A549 (cell line): Measurements from ENCODE around the gene SPDYE6. TPM values are rescaled to one million over a fixed set of nuclear protein-coding genes. Genes with fewer than 3 reads are reported as not detected.
A peak's percentile ranks its signal among the peaks of the same experiment; 100 is the strongest.

Source experiments
- ATAC-seq, 2 experiments: fragments of 200-7000 bp in 1 of 2; fragments of >200 bp in 1 of 2; cut with Nextera tagmentation in 1 of 2; cut with Tn5 transposase in 1 of 2; 3 replicates each; pipeline versions ENCODE4 v1.8.0 to v1.9.1; 2018 to 2020; ENCODE audit warnings: mild to moderate bottlenecking in 1 of 2, moderate library complexity in 1 of 2
- CTCF ChIA-PET: fragments of 300-600 bp; sonication (Branson Sonifier 250); formaldehyde crosslinking; extraction: SDS; loops from one replicate; lab custom pipeline; 2021; ENCODE audit warnings: antibody characterized with exemption, inconsistent platforms; lab: Yijun Ruan, JAX
- POLR2A ChIA-PET: fragments of 350-600 bp; formaldehyde crosslinking; extraction: SDS; loops from one replicate; lab custom pipeline; 2021; ENCODE audit warnings: antibody characterized with exemption, inconsistent platforms; lab: Yijun Ruan, JAX
- DNase-seq, 2 experiments: peaks; one replicate each; pipeline versions ENCODE4 v3.0.0 to v3.0.0-alpha.2; 2011 to 2016; ENCODE audit warnings: low read depth in 1 of 2, low spot score in 1 of 2
- FAIRE-seq: peaks from 2 replicates; lab custom pipeline; 2011; peaks lifted over from hg19 to GRCh38; lab: Jason Lieb, UNC
- H3K27ac ChIP-seq, 2 experiments: fragments of >200 bp; sonication (Bioruptor Twin); formaldehyde crosslinking; 3 replicates each; pipeline ENCODE4 v1.5.1; 2016 to 2017
- H3K4me1 ChIP-seq: fragments of >200 bp; sonication (Bioruptor Twin); formaldehyde crosslinking; 3 replicates; pipeline ENCODE4 v1.6.1; 2016
- H3K4me2 ChIP-seq: fragments of >200 bp; sonication (Bioruptor Twin); formaldehyde crosslinking; 3 replicates; pipeline ENCODE4 v1.6.1; 2016
- H3K4me3 ChIP-seq: fragments of >200 bp; sonication (Bioruptor Twin); formaldehyde crosslinking; 3 replicates; pipeline ENCODE4 v1.5.1; 2016
- H3K9me3 ChIP-seq: fragments of >200 bp; sonication (Bioruptor Twin); formaldehyde crosslinking; 3 replicates; pipeline ENCODE4 v1.6.1; 2016
- CEBPB ChIP-seq, 2 experiments: fragments of >200 bp in 1 of 2; sonication (Bioruptor Twin) in 1 of 2; formaldehyde crosslinking in 1 of 2; IDR thresholded peaks; 2 replicates each; pipeline ENCODE4 v1.6.1; 2012 to 2016
- CHD2 ChIP-seq: fragments of 150-350 bp; IDR thresholded peaks from 2 replicates; pipeline ENCODE4 v1.6.1; 2014; ENCODE audit warnings: low read length; ENCODE audit not compliant: partially characterized antibody
- ESRRA ChIP-seq: fragments of 150-350 bp; IDR thresholded peaks from 2 replicates; pipeline ENCODE4 v1.6.1; 2014; ENCODE audit warnings: mild to moderate bottlenecking, low read length, borderline replicate concordance
- FOSL2 ChIP-seq, 2 experiments: fragments of 450-650 bp in 1 of 2; fragments of >200 bp in 1 of 2; sonication (Bioruptor Twin) in 1 of 2; formaldehyde crosslinking; IDR thresholded peaks; 2 replicates each; pipeline versions ENCODE4 v1.5.0 to v1.6.1; 2016 to 2020; ENCODE audit warnings: mild to moderate bottlenecking in 1 of 2, moderate library complexity in 1 of 2
- HOXA7 ChIP-seq: fragments of 250-450 bp; sonication (Bioruptor Pico); IDR thresholded peaks from 2 replicates; pipeline ENCODE4 v1.5.0; 2020; ENCODE audit warnings: mild to moderate bottlenecking, moderate library complexity
- JUN ChIP-seq, 2 experiments: fragments of >200 bp; sonication (Bioruptor Twin); formaldehyde crosslinking; IDR thresholded peaks; 2 replicates in 1 of 2; 3 replicates in 1 of 2; pipeline ENCODE4 v1.6.1; 2016 to 2017
- JUNB ChIP-seq: fragments of >200 bp; sonication (Bioruptor Twin); formaldehyde crosslinking; IDR thresholded peaks from 2 replicates; pipeline ENCODE4 v1.6.1; 2016
- MAFK ChIP-seq: fragments of 450-650 bp; IDR thresholded peaks from 2 replicates; pipeline ENCODE4 v1.6.1; 2014; ENCODE audit not compliant: partially characterized antibody
- MAZ ChIP-seq: fragments of 150-350 bp; IDR thresholded peaks from 2 replicates; pipeline ENCODE4 v1.6.1; 2014; ENCODE audit warnings: antibody characterized with exemption, low read depth, low read length, borderline replicate concordance
- NPAS2 ChIP-seq: fragments of 250-450 bp; sonication (Bioruptor Pico); IDR thresholded peaks from 2 replicates; pipeline ENCODE4 v1.8.0; 2022; ENCODE audit warnings: mild to moderate bottlenecking, moderate library complexity, borderline replicate concordance
- NR3C1 ChIP-seq: fragments of >200 bp; sonication (Bioruptor Twin); formaldehyde crosslinking; IDR thresholded peaks from 3 replicates; pipeline ENCODE4 v1.6.1; 2017
- POLR2A ChIP-seq: IDR thresholded peaks from 2 replicates; pipeline ENCODE4 v1.6.1; 2012; ENCODE audit warnings: mild to moderate bottlenecking, low read length
- POLR2AphosphoS2 ChIP-seq: conservative IDR thresholded peaks from 2 replicates; pipeline ENCODE4 v1.6.1; 2012; ENCODE audit warnings: low read length, improper control_type of control experiment, inconsistent platforms
- SREBF2 ChIP-seq: fragments of 450-650 bp; IDR thresholded peaks from 2 replicates; pipeline ENCODE4 v1.6.1; 2014; ENCODE audit warnings: mild to moderate bottlenecking, moderate library complexity
- TFCP2L1 ChIP-seq: fragments of 250-450 bp; sonication (Bioruptor Pico); IDR thresholded peaks from 2 replicates; pipeline ENCODE4 v1.5.0; 2021; ENCODE audit warnings: mild to moderate bottlenecking
- TP53 ChIP-seq: fragments of 250-450 bp; sonication (Bioruptor Pico); IDR thresholded peaks from 2 replicates; pipeline ENCODE4 v1.5.0; 2021; ENCODE audit warnings: mild to moderate bottlenecking, moderate library complexity
- ZC3H11A ChIP-seq: fragments of 450-650 bp; IDR thresholded peaks from 2 replicates; pipeline ENCODE4 v1.6.1; 2014; ENCODE audit warnings: antibody characterized with exemption, mild to moderate bottlenecking
- ZFP36 ChIP-seq: fragments of 450-650 bp; IDR thresholded peaks from 2 replicates; pipeline ENCODE4 v1.6.1; 2014; ENCODE audit warnings: borderline replicate concordance; ENCODE audit not compliant: partially characterized antibody
- ZNF302 ChIP-seq: fragments of 250-450 bp; sonication (Bioruptor Pico); IDR thresholded peaks from 2 replicates; pipeline ENCODE4 v1.9.0; 2021; ENCODE audit warnings: inconsistent platforms, mild to moderate bottlenecking, moderate library complexity
- ZSCAN20 ChIP-seq: fragments of 250-450 bp; sonication (Bioruptor Pico); IDR thresholded peaks from 2 replicates; pipeline ENCODE4 v1.8.0; 2022; ENCODE audit warnings: mild to moderate bottlenecking, moderate library complexity
- WGBS: methylation state at CpG from one replicate; pipeline ENCODE4 v1.1.6; 2017; ENCODE audit errors: missing lambda C conversion rate; 5-methylcytosine and 5-hydroxymethylcytosine counted together
- polyA plus RNA-seq, 4 experiments: library from polyadenylated mRNA; depleted of rRNA in 3 of 4; stranded (reverse); fragments of >200 nt; fragmentation: RNase III in 1 of 4; extraction: RNeasy Plus Mini Kit Qiagen cat#74134 plus additional on column Dnase treatment in 1 of 4; gene quantifications; 2 replicates in 3 of 4; 3 replicates in 1 of 4; pipeline ENCODE4 v1.2.3, GENCODE V29; 2011 to 2017
- TF ChIP-seq, protein P1 (sequence below): IDR thresholded peaks from 2 replicates; pipeline ENCODE4 v1.6.1; 2012; ENCODE audit warnings: low read depth, borderline replicate concordance
- TF ChIP-seq, protein P2 (sequence below): fragments of >200 bp; sonication (Bioruptor Twin); formaldehyde crosslinking; IDR thresholded peaks from 3 replicates; pipeline ENCODE4 v1.5.1; 2016
- TF ChIP-seq, protein P3 (sequence below): fragments of 250-450 bp; sonication (Bioruptor Pico); IDR thresholded peaks from 2 replicates; pipeline ENCODE4 v1.5.0; 2020; ENCODE audit warnings: low read depth, mild to moderate bottlenecking, moderate library complexity
- TF ChIP-seq, protein P4 (sequence below): fragments of 200-600 bp; sonication (generic); IDR thresholded peaks from 2 replicates; pipeline ENCODE4 v1.6.1; 2016; ENCODE audit warnings: antibody characterized with exemption, mild to moderate bottlenecking, moderate library complexity

Gene SPDYE6
- polyA plus RNA-seq, 2 of the 4 experiments (the other 2 are of a cell fraction): not detected

DNA sequence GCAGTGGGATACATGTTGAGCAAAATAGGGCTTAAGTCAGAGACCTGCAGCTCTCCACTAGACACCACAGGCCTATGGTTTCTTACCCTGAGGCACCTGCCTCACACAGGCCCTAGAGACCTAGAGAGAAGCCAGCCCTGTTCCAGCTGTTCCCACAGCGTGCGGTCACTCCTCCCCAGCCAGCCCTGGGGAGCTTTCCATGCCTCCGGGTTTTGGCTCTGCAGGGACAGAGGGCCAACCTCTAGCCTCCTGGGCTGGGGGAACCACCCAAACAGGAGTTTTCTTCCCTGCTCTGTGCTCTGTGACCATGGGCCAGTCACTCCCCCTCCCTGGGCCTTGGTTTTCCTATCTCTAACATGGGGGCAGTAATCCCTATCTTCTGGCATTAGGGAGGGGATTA is 36.6 kb downstream of the SPDYE6 start:
- DNase-seq (no peak), ATAC-seq (no peak), FAIRE-seq (no peak)
- 83% methylated on average over 2 of the region's 3 CpGs for WGBS
- H3K27ac ChIP-seq: no peak overlapping the region
- ChIA-PET CTCF (interaction anchor here (1.2 kb wide), 1 partner anchor 13 kb away, joined by 4 read pairs; no protein-coding TSS in a partner anchor), POLR2A (no interaction called here)
- TF ChIP-seq FOSL2 (IDR thresholded peaks at IDR 0.05): no peak
- TF ChIP-seq FOSL2 (CRISPR knock-in tag; IDR thresholded peaks at IDR 0.05): no peak
- no peak for TF ChIP-seq ESRRA
- no peak for TF ChIP-seq POLR2AphosphoS2
- no peak for TF ChIP-seq POLR2A
- TF ChIP-seq MAZ: no peak
- no peak for TF ChIP-seq JUN (IDR thresholded peaks at IDR 0.05)
- no peak for TF ChIP-seq JUNB
- TF ChIP-seq TP53 (CRISPR knock-in tag): no peak
- TF ChIP-seq, protein P1, sequence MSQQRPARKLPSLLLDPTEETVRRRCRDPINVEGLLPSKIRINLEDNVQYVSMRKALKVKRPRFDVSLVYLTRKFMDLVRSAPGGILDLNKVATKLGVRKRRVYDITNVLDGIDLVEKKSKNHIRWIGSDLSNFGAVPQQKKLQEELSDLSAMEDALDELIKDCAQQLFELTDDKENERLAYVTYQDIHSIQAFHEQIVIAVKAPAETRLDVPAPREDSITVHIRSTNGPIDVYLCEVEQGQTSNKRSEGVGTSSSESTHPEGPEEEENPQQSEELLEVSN: no peak
- no peak for TF ChIP-seq ZSCAN20 (CRISPR knock-in tag)
- no peak overlapping the region for H3K4me2 ChIP-seq
- H3K9me3 ChIP-seq: no peaks in the 10 kb centered on the region
- H3K4me3 ChIP-seq: no peak overlapping the region
- no peaks in the 10 kb centered on the region for H3K4me1 ChIP-seq

DNA sequence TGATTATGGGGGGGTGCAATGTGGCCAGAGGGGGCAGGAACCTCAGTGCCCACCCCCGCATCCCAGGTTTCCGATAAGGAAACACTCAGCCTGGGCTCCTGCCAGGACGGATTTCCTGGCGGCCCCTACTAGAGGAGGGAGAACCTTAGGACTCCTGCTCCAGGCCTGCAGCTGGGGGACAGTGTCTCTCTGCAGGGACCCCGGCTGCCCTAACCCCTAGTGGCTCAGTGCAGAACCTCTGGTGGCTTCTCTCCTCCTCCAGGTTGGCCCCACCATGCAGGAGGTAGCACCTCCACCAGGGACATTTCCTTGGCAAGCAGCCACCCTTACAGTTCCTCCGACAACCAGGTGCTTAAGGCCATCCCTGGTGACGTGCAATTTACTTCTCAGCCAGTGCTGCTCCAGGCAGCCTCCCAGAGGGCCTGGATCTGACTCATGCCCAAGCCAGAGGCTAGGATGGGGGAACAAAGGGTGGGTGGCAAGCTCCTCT is 37.7 kb downstream of the SPDYE6 start:
- POLR2A ChIA-PET: no interaction called here
- ATAC-seq (peak; percentile 66 to 68; a peak in 5 of 6 replicates), FAIRE-seq (no peak), DNase-seq (peak; percentile 49 to 55)
- Histone ChIP-seq H3K4me3 (no peak overlapping the region), H3K4me2 (no peak overlapping the region), H3K27ac (no peak overlapping the region), H3K9me3 (no peaks in the 10 kb centered on the region), H3K4me1 (no peaks in the 10 kb centered on the region)
- CTCF ChIA-PET: interaction anchor here (0.8 to 1.5 kb wide), 5 partner anchors 10 to 716 kb away, joined by 3 to 4 read pairs (median 3); no protein-coding TSS in a partner anchor
- 83% methylated on average over 7 of the region's 7 CpGs for WGBS
- TF ChIP-seq, protein P2, sequence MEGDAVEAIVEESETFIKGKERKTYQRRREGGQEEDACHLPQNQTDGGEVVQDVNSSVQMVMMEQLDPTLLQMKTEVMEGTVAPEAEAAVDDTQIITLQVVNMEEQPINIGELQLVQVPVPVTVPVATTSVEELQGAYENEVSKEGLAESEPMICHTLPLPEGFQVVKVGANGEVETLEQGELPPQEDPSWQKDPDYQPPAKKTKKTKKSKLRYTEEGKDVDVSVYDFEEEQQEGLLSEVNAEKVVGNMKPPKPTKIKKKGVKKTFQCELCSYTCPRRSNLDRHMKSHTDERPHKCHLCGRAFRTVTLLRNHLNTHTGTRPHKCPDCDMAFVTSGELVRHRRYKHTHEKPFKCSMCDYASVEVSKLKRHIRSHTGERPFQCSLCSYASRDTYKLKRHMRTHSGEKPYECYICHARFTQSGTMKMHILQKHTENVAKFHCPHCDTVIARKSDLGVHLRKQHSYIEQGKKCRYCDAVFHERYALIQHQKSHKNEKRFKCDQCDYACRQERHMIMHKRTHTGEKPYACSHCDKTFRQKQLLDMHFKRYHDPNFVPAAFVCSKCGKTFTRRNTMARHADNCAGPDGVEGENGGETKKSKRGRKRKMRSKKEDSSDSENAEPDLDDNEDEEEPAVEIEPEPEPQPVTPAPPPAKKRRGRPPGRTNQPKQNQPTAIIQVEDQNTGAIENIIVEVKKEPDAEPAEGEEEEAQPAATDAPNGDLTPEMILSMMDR: no peak
- no peak for TF ChIP-seq MAFK
- TF ChIP-seq ESRRA: no peak
- no peak for TF ChIP-seq POLR2AphosphoS2
- TF ChIP-seq ZSCAN20 (CRISPR knock-in tag): no peak
- TF ChIP-seq, protein P3, sequence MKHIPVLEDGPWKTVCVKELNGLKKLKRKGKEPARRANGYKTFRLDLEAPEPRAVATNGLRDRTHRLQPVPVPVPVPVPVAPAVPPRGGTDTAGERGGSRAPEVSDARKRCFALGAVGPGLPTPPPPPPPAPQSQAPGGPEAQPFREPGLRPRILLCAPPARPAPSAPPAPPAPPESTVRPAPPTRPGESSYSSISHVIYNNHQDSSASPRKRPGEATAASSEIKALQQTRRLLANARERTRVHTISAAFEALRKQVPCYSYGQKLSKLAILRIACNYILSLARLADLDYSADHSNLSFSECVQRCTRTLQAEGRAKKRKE (CRISPR knock-in tag): no peak
- TF ChIP-seq CHD2: no peak
- TF ChIP-seq NR3C1: no peak
- TF ChIP-seq HOXA7 (CRISPR knock-in tag): no peak
- TF ChIP-seq NPAS2 (CRISPR knock-in tag): no peak
- no peak for TF ChIP-seq POLR2A
- TF ChIP-seq ZC3H11A: no peak
- no peak for TF ChIP-seq FOSL2 (IDR thresholded peaks at IDR 0.05)
- no peak for TF ChIP-seq FOSL2 (CRISPR knock-in tag; IDR thresholded peaks at IDR 0.05)
- TF ChIP-seq, protein P4, sequence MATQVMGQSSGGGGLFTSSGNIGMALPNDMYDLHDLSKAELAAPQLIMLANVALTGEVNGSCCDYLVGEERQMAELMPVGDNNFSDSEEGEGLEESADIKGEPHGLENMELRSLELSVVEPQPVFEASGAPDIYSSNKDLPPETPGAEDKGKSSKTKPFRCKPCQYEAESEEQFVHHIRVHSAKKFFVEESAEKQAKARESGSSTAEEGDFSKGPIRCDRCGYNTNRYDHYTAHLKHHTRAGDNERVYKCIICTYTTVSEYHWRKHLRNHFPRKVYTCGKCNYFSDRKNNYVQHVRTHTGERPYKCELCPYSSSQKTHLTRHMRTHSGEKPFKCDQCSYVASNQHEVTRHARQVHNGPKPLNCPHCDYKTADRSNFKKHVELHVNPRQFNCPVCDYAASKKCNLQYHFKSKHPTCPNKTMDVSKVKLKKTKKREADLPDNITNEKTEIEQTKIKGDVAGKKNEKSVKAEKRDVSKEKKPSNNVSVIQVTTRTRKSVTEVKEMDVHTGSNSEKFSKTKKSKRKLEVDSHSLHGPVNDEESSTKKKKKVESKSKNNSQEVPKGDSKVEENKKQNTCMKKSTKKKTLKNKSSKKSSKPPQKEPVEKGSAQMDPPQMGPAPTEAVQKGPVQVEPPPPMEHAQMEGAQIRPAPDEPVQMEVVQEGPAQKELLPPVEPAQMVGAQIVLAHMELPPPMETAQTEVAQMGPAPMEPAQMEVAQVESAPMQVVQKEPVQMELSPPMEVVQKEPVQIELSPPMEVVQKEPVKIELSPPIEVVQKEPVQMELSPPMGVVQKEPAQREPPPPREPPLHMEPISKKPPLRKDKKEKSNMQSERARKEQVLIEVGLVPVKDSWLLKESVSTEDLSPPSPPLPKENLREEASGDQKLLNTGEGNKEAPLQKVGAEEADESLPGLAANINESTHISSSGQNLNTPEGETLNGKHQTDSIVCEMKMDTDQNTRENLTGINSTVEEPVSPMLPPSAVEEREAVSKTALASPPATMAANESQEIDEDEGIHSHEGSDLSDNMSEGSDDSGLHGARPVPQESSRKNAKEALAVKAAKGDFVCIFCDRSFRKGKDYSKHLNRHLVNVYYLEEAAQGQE: no peak
- no peak for TF ChIP-seq ZFP36
- TF ChIP-seq SREBF2: no peak
- TF ChIP-seq TFCP2L1 (CRISPR knock-in tag): no peak
- TF ChIP-seq CEBPB (IDR thresholded peaks at IDR 0.05): no peak
- TF ChIP-seq ZNF302: no peak
